COLO829 (cell line): ENCODE data around the gene MIEF2.
"Not testable (repeated sequence)": the region's sequence is repeated elsewhere in the genome, so short reads cannot be mapped to it uniquely, and the experiment has no call there.

Experiments
- DNase-seq: peaks from one replicate; pipeline ENCODE4 v3.0.0; 2012; ENCODE audit warnings: low spot score

Gene MIEF2, protein sequence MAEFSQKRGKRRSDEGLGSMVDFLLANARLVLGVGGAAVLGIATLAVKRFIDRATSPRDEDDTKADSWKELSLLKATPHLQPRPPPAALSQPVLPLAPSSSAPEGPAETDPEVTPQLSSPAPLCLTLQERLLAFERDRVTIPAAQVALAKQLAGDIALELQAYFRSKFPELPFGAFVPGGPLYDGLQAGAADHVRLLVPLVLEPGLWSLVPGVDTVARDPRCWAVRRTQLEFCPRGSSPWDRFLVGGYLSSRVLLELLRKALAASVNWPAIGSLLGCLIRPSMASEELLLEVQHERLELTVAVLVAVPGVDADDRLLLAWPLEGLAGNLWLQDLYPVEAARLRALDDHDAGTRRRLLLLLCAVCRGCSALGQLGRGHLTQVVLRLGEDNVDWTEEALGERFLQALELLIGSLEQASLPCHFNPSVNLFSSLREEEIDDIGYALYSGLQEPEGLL

DNA sequence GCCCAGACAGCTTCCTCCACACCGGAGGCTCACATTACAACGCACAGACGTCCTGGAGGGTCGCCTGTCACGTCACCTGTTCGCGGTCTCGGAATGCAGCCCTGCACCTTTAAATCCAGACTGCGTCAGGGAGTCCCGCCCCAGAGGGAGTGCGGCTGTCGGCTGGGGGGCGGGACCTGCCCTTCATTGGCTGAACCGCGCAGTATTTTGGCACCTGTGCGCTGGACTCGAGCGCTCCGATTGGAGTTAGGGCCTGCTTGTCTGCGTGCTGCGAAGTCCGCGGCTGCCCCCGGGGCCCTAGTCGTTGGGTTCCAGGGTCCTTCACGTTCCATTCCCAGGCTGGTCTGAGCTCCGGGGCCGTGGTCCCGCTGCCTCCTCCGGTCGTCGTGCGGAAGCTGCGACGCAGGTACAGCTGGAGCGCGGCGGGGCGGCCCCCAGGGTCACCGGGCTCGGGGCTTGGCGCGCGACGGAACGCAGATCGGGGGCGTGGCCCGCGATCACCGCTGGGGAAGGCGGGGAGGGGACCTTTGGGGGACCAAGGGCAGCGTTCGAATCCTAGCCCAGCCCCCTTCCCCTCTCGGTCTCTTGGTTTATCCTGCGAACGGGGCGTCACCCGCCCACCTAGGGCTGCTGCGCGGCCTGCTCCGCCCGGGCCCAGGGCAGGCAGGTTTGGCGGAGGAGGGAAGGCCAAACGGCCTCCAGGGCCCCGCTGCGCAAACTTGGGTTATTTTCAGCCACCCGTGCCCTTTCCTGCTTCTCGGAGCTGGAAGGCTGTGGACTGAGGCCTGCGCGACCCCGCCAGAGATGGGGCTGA lies at the start of gene MIEF2:
Gene MIEF2 (plus strand): TSS at position 331 of the 814 bp plus-strand sequence. CDS start 2,059 bp downstream, outside the sequence.
- peak; percentile 96 for DNase-seq

DNA sequence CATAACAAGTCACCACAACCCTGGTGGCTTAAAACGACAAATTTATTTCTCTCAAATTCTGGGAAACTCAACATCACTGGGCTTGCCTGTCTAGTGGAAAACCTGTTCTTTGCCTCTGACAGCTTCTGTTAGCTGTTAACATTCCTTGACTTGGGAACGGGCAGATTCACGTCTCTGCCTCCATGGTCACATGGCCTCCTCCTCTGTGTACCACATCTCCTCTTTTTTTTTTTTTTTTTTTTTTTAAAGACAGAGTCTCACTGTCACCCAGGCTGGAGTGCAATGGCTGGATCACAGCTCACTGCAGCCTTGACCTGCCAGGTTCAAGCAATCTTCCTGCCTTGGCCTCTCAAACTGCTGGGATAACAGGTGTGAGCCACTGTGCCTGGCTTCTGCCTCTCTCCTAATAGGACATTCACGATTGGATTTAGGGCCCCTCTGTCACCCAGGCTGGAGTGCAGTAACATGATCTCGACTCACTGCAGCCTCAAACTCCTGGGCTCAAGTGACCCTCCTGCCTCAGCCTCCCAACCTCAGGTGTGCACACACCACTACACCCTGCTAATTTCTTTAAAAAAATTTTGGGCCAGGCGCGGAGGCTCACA lies 46.7 kb upstream of the MIEF2 start:
- no peak for DNase-seq

DNA sequence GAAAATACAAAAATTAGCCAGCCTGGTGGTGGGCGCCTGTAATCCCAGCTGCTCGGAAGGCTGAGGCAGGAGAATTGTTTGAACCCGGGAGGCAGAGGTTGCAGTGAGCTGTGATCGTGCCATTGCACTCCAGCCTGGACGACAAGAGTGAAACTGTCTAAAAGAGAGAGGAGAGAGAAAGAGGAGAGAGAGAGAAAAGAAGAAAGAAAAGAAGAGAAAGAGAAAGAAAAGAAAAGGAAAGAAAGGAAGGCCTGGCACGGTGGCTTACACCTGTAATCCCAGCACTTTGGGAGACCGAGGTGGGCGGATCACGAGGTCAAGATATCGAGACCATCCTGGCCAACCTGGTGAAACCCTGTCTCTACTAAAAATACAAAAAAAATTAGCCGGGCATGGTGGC lies 43.6 kb upstream of the MIEF2 start:
- not testable (repeated sequence) for DNase-seq

DNA sequence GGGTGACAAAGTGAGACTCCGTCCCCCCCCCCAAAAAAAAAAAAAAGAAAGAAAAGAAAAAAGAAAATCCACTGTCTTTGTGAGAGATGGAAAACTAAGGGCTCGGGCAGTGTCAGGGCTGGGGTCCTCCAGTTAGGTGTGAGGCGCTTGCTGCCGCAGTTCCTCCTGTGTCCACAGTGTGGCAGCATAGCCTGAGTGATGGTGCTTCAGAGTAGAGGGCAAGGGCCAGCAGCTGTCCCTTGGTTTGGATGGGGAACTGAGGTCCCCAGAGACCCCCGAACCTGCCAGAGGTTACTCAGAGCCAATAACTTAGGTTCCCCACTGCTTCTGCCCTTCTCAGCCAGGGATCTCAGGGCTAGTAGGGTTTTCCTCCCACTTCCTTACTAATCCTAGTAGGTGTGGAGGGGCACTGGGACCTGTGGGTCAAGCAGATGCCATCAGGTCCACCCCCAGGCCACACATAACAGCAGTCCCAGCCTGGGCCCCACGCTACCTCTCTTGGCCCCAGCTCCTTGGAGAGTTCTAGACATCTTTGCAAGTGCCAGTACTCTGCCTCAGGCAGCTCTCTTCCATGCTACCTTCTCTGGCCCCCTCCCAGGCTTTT lies 42.9 kb upstream of the MIEF2 start:
- DNase-seq: peak; percentile 79

DNA sequence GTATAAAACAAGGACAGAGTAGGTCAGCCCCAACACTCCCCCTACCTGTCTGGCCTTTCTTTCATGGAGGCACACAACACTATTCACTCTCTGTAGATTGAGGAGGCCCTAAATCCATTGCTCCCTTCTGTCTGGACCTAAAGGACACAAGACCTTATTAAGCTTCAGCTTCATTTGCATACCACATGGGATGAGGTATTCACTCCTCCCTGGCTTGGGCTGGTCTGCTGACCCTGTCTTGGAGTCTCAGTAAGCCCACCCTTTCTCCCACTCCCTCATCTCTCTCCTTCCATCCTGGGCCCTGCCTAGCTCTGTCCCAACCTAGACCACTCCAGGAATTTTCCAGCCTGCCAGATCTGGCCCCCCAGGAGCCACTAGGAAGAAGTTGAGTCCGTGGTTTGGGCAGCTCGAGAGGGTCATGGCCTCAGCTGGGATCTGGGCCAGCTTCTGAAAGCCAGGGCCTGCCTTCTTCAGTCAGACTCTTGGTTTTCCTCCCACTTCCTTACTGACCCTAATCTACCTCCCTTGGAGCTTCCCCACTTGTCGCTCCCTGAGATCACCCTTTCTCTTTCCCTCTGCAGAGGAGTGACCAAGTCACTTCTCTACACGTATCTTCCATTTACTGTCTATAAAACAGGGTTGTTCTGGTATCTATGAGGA lies 41.6 kb upstream of the MIEF2 start:
- no peak for DNase-seq

DNA sequence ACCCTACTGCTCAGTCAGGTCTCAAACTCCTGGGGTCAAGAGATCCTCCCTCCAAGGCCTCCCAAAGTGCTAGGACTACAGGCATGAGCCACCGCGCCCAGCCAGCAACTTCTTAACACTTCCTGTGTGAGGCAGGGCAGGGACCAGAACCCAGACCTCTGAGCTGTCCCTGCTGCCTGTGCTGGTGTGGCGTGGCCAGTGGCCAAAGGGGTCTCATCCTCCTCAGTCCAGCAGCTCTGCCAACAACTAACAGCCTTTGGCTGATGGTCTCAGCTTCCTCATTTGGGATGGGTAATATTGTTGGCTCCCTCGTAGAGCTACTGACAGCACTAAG lies 36.4 kb upstream of the MIEF2 start:
- no peak for DNase-seq

DNA sequence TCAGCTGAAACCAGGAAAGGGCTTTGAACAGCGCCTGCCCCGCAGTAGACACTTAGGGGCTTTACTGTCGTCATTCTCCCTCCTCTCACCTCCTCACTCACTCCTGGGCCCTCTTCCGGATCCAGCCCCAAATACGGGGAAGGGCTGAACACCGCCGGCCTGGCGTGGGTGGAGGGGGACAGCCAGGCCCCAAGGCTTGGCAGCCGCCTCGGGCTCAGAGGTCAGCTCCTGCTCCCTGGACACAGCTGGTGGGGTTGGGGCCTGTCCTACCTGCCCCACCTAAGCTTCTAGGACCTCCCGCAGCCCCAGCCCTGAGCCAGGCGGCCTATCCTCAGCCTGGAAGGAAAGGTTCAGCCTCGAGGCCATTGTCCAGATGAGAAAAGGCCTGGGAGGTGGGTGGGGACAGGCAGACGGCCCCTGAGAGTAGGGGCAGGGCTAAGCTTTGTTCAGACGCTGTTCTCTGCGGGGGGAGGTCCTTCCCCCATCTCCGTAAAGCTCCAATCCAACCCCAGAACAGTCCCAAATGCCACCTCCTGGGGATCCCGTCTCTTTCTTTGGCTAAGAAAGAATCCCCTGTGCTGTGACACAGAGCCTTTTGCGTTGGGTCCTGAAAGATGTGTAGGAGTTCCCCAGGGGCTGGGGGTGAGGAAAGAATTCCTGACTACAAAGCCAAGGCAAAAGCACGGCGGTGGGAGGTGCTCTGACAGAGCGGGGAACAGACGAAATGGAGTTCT lies 35.9 kb upstream of the MIEF2 start:
- no peak for DNase-seq

DNA sequence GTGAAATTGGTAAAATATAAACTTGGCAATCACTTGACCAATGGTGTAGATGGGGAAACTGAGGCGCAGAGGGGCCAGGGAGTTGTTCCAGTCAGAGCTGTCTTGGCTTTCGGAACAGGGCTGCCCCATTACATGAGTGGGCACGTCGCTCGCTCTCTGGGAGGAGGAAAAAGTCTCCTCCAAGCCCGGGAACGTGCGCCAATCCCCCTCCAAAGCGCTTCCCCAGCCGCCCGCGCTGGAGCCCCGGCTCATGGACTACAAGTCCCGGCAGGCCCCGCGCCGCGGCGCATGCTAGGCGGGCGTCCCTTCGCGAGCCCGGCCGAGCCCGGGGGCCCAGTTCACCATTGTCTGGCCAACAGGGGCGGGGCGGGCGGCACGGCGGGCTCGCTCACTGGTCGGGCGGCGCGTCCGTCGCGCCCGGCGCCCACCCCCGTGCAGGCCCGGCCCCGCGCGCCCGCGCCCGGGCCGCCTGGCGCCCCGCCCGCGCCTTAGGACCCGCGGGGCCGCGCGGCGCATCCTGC lies 35.3 kb upstream of the MIEF2 start, which contains the start of gene LLGL1:
Gene LLGL1 (plus strand): TSS at position 515 of the 521 bp plus-strand sequence. CDS start 48 bp downstream, outside the sequence.
- DNase-seq: peak; percentile 97

DNA sequence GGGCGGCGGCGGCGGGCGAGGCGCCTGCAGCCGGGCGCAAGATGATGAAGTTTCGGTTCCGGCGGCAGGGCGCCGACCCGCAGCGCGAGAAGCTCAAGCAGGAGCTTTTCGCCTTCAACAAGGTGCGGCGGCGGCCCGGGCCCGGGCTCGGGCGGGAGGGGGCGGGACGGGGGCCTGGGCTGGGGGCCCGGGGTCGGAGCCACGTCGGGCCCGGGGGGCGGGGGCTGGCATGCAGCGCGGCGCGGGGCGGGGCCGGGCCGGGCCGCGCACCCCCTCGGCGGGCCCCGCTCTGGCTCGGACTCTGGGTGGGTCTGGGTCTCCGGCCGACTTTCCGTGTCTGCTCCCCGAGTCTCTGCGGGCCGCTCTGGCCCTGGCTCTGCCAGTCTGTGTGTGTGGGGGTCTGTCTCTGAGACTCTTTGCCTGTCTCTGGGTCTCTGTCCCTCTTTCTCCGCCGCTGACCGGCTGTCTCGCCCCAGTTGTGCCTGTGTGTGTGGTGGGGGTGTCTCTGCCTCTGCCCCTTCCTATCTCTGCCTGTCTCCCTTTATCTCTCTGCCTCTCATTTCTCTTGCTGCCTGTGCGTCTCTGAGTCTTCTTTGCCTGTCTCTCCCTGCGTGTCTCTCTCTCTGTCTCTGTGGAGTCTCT lies 34.7 kb upstream of the MIEF2 start:
- DNase-seq: no peak

DNA sequence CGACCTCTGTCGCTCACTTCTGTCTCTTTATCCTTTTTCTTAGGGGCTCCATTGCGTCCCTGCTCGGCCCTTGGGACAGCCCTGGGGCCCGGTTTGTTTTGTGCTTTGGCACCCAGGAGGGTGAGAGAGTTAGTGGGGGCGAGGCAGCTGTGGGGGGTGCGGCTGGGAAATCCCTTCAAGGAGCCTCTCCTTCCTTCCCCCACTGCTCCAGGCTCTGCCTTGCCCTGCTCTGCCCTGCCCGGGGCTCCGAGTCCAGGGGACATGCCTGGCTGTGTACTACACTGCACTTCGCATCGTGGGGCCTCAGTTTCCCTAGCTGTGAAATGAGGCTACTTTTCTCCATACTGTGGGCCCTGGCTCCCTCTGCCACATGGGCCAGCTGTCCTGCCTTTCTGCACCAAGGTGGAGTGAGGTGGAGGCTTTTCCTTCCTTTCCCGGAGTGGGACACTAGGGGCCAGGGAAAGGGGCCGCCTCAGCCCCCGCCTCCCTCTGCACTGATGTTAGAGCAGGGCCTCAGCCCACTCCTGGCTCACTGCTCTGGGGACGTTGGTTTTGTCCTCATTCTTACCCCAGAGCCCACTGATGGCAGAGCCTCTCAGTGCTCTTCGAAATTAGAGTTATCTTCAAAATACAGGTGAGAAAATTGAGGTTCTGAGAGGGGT lies 34.0 kb upstream of the MIEF2 start:
- DNase-seq: no peak

DNA sequence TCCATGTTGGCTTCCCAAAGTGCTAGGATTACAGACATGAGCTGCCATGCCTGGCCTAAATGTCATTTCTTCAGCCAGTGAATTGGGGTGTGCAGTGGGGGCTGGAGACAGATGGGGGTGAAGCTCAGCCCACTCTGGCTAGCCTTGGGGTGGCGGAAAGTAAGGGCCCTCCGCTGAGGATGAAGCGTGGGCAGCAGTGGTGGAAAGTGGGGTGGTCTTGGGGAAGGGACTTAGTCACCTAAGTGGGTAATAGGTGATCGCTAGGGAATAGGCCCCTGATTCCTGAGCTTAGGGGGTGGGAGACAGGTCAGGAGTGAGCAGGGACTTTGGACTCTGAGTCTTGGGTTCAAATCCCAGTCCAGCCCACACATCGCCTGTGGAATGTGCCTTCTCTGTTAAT lies 32.8 kb upstream of the MIEF2 start:
- no peak for DNase-seq

DNA sequence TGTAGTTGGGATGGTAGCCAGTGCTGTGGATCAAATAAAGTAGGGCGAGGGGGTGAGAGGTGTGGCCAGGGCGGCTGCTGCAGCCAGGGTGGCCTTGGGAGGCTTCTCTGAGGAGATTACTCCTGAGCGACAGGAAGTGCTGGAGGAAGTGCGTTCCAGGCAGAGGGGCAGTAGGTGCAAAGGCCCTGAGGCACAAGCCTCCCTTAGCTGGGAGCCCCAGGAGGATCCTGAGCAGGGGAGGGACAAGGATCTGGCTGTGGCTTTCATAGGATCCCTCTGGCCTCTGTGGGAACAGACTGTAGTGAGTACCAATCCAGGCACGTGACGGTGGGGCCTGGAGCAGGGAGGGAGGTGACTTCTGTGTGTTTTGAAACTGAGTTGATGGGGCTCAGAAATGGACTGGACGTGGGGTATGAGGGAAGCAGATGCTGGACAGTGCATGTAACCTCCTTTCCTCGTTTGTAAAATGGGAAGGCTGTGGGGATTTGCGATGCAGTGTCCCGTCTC lies 32.2 kb upstream of the MIEF2 start:
- no peak for DNase-seq

DNA sequence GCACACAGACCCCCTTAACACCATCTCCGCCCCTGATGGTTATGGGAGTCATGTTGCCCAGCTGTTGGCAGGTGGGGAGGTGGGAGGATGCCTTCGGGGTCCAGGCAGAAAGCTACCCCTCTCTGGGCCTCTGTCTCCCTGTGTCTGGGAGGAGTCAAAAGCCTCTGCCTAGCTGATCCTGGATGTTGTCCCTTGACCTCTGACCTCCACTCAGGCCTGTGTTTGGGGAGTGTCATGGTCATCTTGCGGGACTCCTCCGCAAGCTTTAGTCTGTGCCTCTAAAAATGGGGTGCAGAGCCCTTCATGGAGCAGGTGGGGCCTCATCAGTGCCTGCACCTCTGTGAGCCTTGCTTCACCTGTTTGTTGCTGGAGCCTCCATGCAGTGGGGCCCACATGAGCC lies 31.2 kb upstream of the MIEF2 start:
- DNase-seq: no peak

DNA sequence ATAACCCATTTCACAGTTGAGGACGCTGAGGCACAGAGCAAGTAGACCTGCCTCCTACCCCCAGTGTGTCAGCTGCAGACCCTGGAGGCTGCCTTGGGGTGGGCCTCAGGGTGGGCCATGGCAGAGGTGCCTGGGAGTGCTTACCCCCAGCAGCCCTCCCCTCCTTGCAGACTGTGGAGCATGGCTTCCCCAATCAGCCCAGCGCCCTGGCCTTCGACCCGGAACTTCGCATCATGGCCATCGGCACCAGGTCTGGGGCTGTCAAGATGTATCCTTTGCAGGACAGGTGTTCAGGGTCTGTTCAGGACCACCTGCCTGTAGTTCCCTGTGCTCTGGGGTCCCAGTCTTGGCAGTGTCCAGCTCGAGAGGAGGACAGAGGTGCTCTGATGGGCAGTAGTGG lies 30.7 kb upstream of the MIEF2 start:
- DNase-seq: no peak

DNA sequence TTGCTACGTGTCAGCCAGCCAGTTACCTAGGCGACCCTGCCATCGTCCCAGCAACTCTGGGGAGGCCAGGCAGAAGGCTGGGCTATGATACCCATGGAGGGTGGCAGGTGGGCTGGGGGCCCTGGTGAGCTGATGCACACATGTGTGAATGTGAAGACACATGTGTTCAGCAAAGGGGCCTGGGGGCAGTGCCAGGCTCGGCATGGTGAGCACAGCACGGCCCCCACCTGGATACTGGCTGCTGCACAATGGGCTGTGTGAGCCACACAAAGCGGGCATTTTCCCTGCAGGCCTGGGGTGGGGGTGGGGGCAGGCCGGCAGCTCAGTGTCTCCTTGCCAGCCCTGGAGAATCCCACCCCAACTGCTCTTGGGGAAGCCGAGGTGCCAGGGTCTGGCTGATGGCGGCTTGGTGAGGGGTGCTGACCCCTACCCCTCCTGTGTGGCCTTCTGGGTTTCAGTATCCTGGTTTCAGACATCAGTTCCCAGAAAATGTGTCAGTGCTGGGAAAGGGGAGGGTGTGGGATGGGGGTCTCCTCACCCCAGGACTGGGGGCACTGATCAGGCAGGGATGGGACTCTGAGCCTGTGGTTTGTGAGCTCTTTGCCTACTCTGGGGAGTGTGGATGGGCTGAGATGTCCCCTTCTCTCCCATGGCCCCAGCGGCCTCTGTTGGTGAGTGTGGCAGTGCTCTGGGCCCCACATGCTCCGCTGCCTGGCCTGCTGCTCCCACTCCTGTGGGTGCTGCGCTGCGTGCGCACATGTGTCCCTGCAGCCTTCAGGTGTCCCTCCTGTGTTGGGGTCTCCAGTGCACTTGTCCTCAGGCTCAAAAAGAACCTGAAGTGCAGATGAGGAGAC lies 29.9 kb upstream of the MIEF2 start:
- no peak for DNase-seq

DNA sequence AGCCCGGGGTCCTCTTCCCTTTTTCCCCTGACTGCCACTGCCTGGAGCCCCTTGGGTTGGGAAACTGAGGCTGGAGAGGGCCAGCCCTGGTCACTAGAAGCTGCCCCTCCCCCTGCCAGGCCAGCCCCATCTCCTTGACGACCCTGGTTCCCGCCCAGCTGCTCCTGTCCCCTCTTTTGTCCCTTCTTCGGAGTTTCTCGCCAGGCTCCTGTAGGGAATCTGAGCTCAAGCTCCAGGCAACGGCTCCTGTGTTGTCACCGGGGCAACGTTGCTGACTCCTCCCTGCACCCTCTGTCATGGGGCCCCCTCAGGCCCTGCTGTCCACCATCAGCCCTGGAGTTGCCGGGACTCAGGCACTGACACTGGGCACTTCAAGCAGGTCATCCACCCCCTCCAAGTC lies 29.3 kb upstream of the MIEF2 start:
- DNase-seq: no peak

DNA sequence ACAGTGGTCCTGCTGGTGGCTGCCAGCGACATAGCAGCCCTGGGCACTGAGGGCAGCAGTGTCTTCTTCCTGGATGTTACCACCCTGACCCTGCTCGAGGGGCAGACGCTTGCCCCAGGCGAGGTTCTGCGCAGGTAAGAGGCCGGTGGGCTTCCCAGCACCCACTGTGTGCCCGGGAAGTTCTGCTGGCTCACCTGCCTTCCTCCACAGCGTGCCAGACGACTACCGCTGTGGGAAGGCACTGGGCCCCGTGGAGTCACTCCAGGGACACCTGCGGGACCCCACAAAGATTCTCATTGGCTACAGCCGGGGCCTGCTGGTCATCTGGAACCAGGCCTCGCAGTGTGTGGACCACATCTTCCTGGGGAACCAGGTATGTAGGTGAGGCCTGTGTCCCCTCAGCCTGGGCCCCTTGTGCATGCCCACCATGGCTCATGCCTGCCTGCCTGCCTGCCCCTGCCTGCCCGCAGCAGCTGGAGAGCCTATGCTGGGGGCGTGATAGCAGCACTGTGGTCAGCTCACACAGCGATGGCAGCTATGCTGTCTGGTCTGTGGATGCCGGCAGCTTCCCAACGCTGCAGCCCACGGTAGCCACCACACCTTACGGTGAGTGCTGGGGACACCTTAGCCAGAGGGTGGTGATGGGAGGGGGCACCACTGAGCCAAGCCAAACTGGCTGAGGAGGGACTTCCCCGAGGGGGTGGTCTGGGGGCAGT lies 26.5 kb upstream of the MIEF2 start:
- no peak for DNase-seq

DNA sequence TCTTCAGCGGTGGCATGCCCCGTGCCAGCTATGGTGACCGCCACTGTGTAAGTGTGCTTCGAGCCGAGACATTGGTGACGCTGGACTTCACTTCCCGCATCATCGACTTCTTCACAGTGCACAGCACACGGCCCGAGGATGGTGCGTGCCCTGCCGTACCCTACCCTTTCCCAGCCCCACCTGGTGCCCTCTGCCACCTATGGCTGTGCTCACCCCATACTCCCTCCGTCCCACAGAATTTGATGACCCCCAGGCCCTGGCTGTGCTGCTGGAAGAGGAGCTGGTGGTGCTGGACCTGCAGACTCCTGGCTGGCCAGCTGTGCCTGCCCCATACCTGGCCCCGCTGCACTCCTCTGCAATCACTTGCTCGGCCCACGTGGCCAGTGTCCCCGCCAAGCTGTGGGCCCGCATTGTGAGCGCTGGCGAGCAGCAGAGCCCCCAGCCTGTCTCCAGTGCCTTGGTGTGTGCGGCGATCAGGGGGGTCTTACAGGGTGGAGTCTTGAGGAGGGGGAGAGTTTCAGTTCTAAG lies 25.5 kb upstream of the MIEF2 start:
- no peak for DNase-seq
